NCI-H82 treated with DMSO at 0.1 percent for 48 hours (cell line): Measurements from ENCODE around the gene PATE1.

Experiments used
- DNase-seq: peaks from one replicate; lab custom pipeline; 2025; ENCODE audit not compliant: unreplicated experiment; lab: John Stamatoyannopoulos, UW

The PATE1 gene

GRCh38 chr11:125790825-125791224, 44.7 kb downstream of the PATE1 start:
- no peak for DNase-seq

GRCh38 chr11:125797641-125798040, 51.6 kb downstream of the PATE1 start:
- no peak for DNase-seq
